Endothelial cell of umbilical vein (primary cell): Measurements from ENCODE around the gene IL34. TPM values are rescaled to one million over a fixed set of nuclear protein-coding genes. Genes with fewer than 3 reads are reported as not detected.

Source experiments
- BruUV-seq: library from RNA; stranded (reverse); fragments of 400-500 nt; replicated peaks from 2 replicates; lab custom pipeline; 2021; lab: Mats Ljungman, UMichigan
- CTCF ChIA-PET: fragments of 300-600, 350-600 bp; sonication (Branson Sonifier 250); formaldehyde crosslinking; loops from one replicate; lab custom pipeline; 2021; ENCODE audit warnings: antibody characterized with exemption, inconsistent platforms; lab: Charles Lee
- POLR2A ChIA-PET: fragments of 300-600, 350-600 bp; sonication (Branson Sonifier 250); formaldehyde crosslinking; loops from one replicate; lab custom pipeline; 2021; ENCODE audit warnings: antibody characterized with exemption, inconsistent platforms; lab: Charles Lee
- DNase-seq: peaks from one replicate; pipeline ENCODE4 v3.0.0-alpha.2; 2011; ENCODE audit warnings: low read depth, low spot score
- FAIRE-seq: peaks from 2 replicates; lab custom pipeline; 2011; peaks lifted over from hg19 to GRCh38; lab: Jason Lieb, UNC
- H2AFZ ChIP-seq: 2 replicates; pipeline ENCODE4 v1.6.0; 2012; ENCODE audit warnings: low read depth, low read length, control low read depth, inconsistent platforms
- H3K27ac ChIP-seq: 2 replicates; pipeline ENCODE4 v1.5.1; 2011; ENCODE audit warnings: low read depth, mild to moderate bottlenecking, control low read depth, low read length, moderate library complexity; ENCODE audit not compliant: insufficient read depth
- H3K27me3 ChIP-seq, 2 experiments: 2 replicates each; pipeline versions ENCODE4 v1.6.0 to v1.6.1; 2011; ENCODE audit warnings: low read length in 2 of 2, mixed read lengths in 1 of 2; ENCODE audit not compliant: control insufficient read depth in 2 of 2, insufficient read depth in 2 of 2
- H3K36me3 ChIP-seq, 2 experiments: 2 replicates in 1 of 2; 3 replicates in 1 of 2; pipeline ENCODE4 v1.5.1; 2011; ENCODE audit warnings: low read length in 2 of 2, mild to moderate bottlenecking in 1 of 2, moderate library complexity in 1 of 2; ENCODE audit not compliant: control insufficient read depth in 2 of 2, insufficient read depth in 2 of 2; ENCODE audit errors: extremely low read depth in 1 of 2
- H3K4me1 ChIP-seq: 3 replicates; pipeline ENCODE4 v1.5.1; 2011; ENCODE audit warnings: mild to moderate bottlenecking, low read length; ENCODE audit not compliant: control insufficient read depth, insufficient read depth; ENCODE audit errors: extremely low read depth
- H3K4me2 ChIP-seq: 2 replicates; pipeline ENCODE4 v1.6.1; 2011; ENCODE audit warnings: low read length, control low read depth, mixed read lengths; ENCODE audit not compliant: insufficient read depth
- H3K4me3 ChIP-seq, 3 experiments: fragments of 200-600 bp in 1 of 3; sonication (generic), shearing (Covaris generic) in 1 of 3; replicated peaks in 1 of 3; 2 replicates each; pipeline ENCODE4 v1.5.1; 2011 to 2016; ENCODE audit warnings: control low read depth in 3 of 3, low read length in 3 of 3, mild to moderate bottlenecking in 2 of 3, inconsistent platforms in 1 of 3, low read depth in 1 of 3, moderate library complexity in 1 of 3; ENCODE audit not compliant: insufficient read depth in 1 of 3
- H3K79me2 ChIP-seq: 2 replicates; pipeline ENCODE4 v1.6.0; 2012; ENCODE audit warnings: low read length, inconsistent platforms; ENCODE audit not compliant: control insufficient read depth, insufficient read depth
- H3K9ac ChIP-seq: replicated peaks from 2 replicates; pipeline ENCODE3; 2011; ENCODE audit warnings: low read length, control low read depth; ENCODE audit not compliant: insufficient read depth; ENCODE audit errors: extremely low read depth
- H3K9me1 ChIP-seq: replicated peaks from 3 replicates; pipeline ENCODE4 v1.6.0; 2011; ENCODE audit warnings: mild to moderate bottlenecking, low read length; ENCODE audit not compliant: control insufficient read depth, insufficient read depth; ENCODE audit errors: extremely low read depth
- H3K9me3 ChIP-seq: replicated peaks from 2 replicates; pipeline ENCODE4 v1.5.1; 2012; ENCODE audit warnings: low read length, inconsistent platforms; ENCODE audit not compliant: control insufficient read depth, insufficient read depth
- H4K20me1 ChIP-seq: replicated peaks from 2 replicates; pipeline ENCODE3; 2011; ENCODE audit warnings: mild to moderate bottlenecking, low read length; ENCODE audit not compliant: control insufficient read depth, insufficient read depth; ENCODE audit errors: extremely low read depth
- EZH2 ChIP-seq: IDR thresholded peaks from 2 replicates; pipeline ENCODE4 v1.6.1; 2012; ENCODE audit warnings: borderline replicate concordance, low read depth, mild to moderate bottlenecking, moderate library complexity, low read length, inconsistent platforms; ENCODE audit not compliant: severe bottlenecking
- FOS ChIP-seq: IDR thresholded peaks from 2 replicates; pipeline ENCODE4 v1.6.1; 2011; ENCODE audit warnings: mild to moderate bottlenecking, low read length, moderate library complexity, borderline replicate concordance; ENCODE audit not compliant: insufficient read depth
- GATA2 ChIP-seq: IDR thresholded peaks from 2 replicates; pipeline ENCODE4 v1.7.0; 2011; ENCODE audit warnings: low read depth, mild to moderate bottlenecking, moderate library complexity, mixed read lengths, low read length; ENCODE audit not compliant: insufficient read length, insufficient read depth
- JUN ChIP-seq: IDR thresholded peaks from 2 replicates; pipeline ENCODE4 v1.6.1; 2011; ENCODE audit warnings: borderline replicate concordance, low read depth; ENCODE audit not compliant: insufficient read length, insufficient read depth
- MYC ChIP-seq: IDR thresholded peaks from one replicate; pipeline ENCODE4 v1.6.1; 2011; ENCODE audit warnings: mild to moderate bottlenecking, low read depth, low read length
- POLR2A ChIP-seq: IDR thresholded peaks from 2 replicates; pipeline ENCODE4 v1.6.1; 2012; ENCODE audit warnings: low read depth, mild to moderate bottlenecking, control low read depth, low read length
- POLR2AphosphoS5 ChIP-seq: IDR thresholded peaks from 2 replicates; pipeline ENCODE4 v1.6.1; 2012; ENCODE audit warnings: low read depth, mild to moderate bottlenecking, control low read depth, low read length, moderate library complexity; ENCODE audit not compliant: insufficient read depth
- dilution Hi-C: fragments of 300-500 bp; cut with MboI; formaldehyde crosslinking; loops from one replicate; pipeline ENCODE4 v1.15.0; 2019; ENCODE audit warnings: low sequenced_read_pairs; ENCODE audit not compliant: extremely low pct_ligation_motif_present
- intact Hi-C: fragments of 100-400 bp; cut with micrococcal nuclease; formaldehyde crosslinking; loops from one replicate; pipeline ENCODE4 v1.10.0; 2022
- polyA plus RNA-seq, 4 experiments: library from polyadenylated mRNA; depleted of rRNA in 3 of 4; stranded (reverse) in 3 of 4; unstranded in 1 of 4; fragments of >200 nt; gene quantifications; 2 replicates each; pipeline versions ENCODE4 v1.2.1 to v1.2.3, GENCODE V29; 2011 to 2012; ENCODE audit warnings: missing spikeins in 1 of 4
- total RNA-seq: library from RNA; stranded (reverse); gene quantifications from 2 replicates; pipeline ENCODE4 v1.2.3, GENCODE V29; 2021
- TF ChIP-seq, protein P1 (sequence below), 2 donors: IDR thresholded peaks; 1 replicate in 1 of 2; 2 replicates in 1 of 2; pipeline ENCODE4 v1.5.1; 2011; ENCODE audit warnings: low read length in 2 of 2, mild to moderate bottlenecking in 2 of 2, moderate library complexity in 2 of 2, control low read depth in 1 of 2, inconsistent platforms in 1 of 2, low read depth in 1 of 2; ENCODE audit not compliant: insufficient read depth in 1 of 2; ENCODE audit errors: extremely low read depth in 1 of 2
- TF ChIP-seq, protein P2 (sequence below): IDR thresholded peaks from 2 replicates; pipeline ENCODE4 v1.6.1; 2011; ENCODE audit not compliant: insufficient read depth, insufficient read length

Gene IL34
- total and polyA plus RNA-seq, 2 donors (not counting 3 experiments of a cell fraction or from before 2014, with no cell fraction given), result 0.88 to 0.97 TPM

DNA sequence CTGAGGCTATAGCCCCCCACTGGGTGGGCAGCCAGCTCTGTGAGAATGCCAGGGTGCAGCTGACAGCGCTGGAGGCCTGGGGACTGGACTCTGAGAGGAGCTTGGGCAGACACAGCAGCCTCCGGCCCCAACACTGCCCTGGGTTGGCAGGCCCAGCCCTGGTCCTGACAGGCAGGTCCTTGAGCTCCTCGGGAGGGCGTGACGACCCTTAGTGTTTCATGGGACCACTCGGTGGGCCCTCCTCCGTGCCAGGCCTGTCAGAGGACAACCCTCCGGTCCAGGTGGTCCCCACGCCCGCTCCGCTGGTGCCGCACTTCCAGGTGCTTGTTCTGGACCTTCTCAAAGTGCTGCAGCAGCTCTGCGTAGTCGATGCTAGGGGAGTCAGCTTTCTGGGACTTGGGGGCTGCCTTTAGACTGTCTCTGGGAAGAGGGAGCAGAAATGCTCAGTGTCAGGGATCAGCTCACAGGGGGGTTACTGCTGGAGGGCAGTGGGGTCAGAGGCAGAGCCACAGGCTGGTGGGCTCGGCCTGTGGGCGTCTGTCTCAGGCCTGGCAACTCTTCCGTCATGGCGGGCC is 41.4 kb downstream of the IL34 start:
- BruUV-seq, result no TSS peak
- intact Hi-C loops (loop anchor here (2.0 to 5.0 kb wide), 2 partner anchors 19 to 1500 kb away; partner anchors contain the start of gene SNTB2), dilution Hi-C loops (no loop called here)
- CTCF ChIA-PET, result interaction anchor here (0.8 to 5.1 kb wide), 8 partner anchors 8 to 82 kb away, joined by 3 to 53 read pairs (median 4); no protein-coding TSS in a partner anchor
- POLR2A ChIA-PET, result no interaction called here
- H3K4me2 ChIP-seq, result no peak overlapping the region
- no peak overlapping the region for H2AFZ ChIP-seq
- peaks cover 21% of the 10 kb centered on the region for H3K4me1 ChIP-seq
- H4K20me1 ChIP-seq, result no peaks in the 10 kb centered on the region
- no peak for FAIRE-seq
- H3K27ac ChIP-seq, result peak overlapping the region; percentile 9
- no peak for DNase-seq
- no peaks in the 10 kb centered on the region for H3K27me3 ChIP-seq
- H3K9me3 ChIP-seq, result no peaks in the 10 kb centered on the region
- peaks cover 25% of the 10 kb centered on the region for H3K79me2 ChIP-seq
- H3K36me3 ChIP-seq, result peaks cover 0 to 3% of the 10 kb centered on the region in 2 experiments
- H3K4me3 ChIP-seq, result no peak overlapping the region
- H3K9me1 ChIP-seq, result no peaks in the 10 kb centered on the region
- no peak for TF ChIP-seq FOS
- no peak for TF ChIP-seq POLR2A
- TF ChIP-seq, protein P1, sequence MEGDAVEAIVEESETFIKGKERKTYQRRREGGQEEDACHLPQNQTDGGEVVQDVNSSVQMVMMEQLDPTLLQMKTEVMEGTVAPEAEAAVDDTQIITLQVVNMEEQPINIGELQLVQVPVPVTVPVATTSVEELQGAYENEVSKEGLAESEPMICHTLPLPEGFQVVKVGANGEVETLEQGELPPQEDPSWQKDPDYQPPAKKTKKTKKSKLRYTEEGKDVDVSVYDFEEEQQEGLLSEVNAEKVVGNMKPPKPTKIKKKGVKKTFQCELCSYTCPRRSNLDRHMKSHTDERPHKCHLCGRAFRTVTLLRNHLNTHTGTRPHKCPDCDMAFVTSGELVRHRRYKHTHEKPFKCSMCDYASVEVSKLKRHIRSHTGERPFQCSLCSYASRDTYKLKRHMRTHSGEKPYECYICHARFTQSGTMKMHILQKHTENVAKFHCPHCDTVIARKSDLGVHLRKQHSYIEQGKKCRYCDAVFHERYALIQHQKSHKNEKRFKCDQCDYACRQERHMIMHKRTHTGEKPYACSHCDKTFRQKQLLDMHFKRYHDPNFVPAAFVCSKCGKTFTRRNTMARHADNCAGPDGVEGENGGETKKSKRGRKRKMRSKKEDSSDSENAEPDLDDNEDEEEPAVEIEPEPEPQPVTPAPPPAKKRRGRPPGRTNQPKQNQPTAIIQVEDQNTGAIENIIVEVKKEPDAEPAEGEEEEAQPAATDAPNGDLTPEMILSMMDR (IDR thresholded peaks at IDR 0.05; ENCODE audit: extremely low read depth in 1 of 2, insufficient read depth in 1 of 2, low read depth in 1 of 2, low read length in 2 of 2), result no peak
- TF ChIP-seq GATA2, result no peak
- no peak for TF ChIP-seq POLR2AphosphoS5
- TF ChIP-seq MYC, result no peak
- TF ChIP-seq EZH2, result no peak
- no peak for TF ChIP-seq JUN
- TF ChIP-seq, protein P2, sequence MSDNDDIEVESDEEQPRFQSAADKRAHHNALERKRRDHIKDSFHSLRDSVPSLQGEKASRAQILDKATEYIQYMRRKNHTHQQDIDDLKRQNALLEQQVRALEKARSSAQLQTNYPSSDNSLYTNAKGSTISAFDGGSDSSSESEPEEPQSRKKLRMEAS, result no peak
- H3K9ac ChIP-seq, result no peak overlapping the region
